Naive thymus-derived CD4-positive, alpha-beta T cell (primary cell): ENCODE measurements around the gene SERPINA6. TPM values are rescaled to one million over a fixed set of nuclear protein-coding genes. Genes with fewer than 3 reads are reported as not detected.
"Not testable (repeated sequence)": the region's sequence is repeated elsewhere in the genome, so short reads cannot be mapped to it uniquely, and the experiment has no call there.

Experiments used
- ATAC-seq: fragments of 150-1000 bp; cut with Tn5 transposase; 2 replicates; pipeline ENCODE4 v1.10.0; 2021; ENCODE audit warnings: mild to moderate bottlenecking, moderate library complexity
- CTCF ChIA-PET: fragments of 350-600 bp; sonication (Branson Sonifier 250); formaldehyde crosslinking; loops from one replicate; lab custom pipeline; 2021; ENCODE audit warnings: antibody characterized with exemption; lab: Charles Lee
- POLR2A ChIA-PET: fragments of 350-600 bp; sonication (Branson Sonifier 250); formaldehyde crosslinking; loops from one replicate; lab custom pipeline; 2021; ENCODE audit warnings: antibody characterized with exemption, inconsistent platforms; lab: Charles Lee
- DNase-seq, 9 donors: peaks; one replicate each; pipeline versions ENCODE4 v3.0.0 to v3.0.0-alpha.2; 2020 to 2022; ENCODE audit warnings: mixed read lengths in 1 of 9
- H3K27ac ChIP-seq: one replicate; pipeline ENCODE4 v1.7.0; 2013; ENCODE audit warnings: mild to moderate bottlenecking, low read depth, low read length, moderate library complexity
- H3K27me3 ChIP-seq, 2 donors: one replicate each; pipeline ENCODE4 v1.7.0; 2013; ENCODE audit warnings: low read length in 2 of 2, mild to moderate bottlenecking in 2 of 2, moderate library complexity in 2 of 2; ENCODE audit not compliant: control insufficient read depth in 2 of 2, insufficient read depth in 2 of 2
- H3K36me3 ChIP-seq, 3 experiments: 1 replicate in 2 of 3; 2 replicates in 1 of 3; pipeline ENCODE4 v1.7.0; 2013; ENCODE audit warnings: low read length in 3 of 3, mild to moderate bottlenecking in 3 of 3, moderate library complexity in 1 of 3; ENCODE audit not compliant: insufficient read depth in 3 of 3, control insufficient read depth in 2 of 3
- H3K4me1 ChIP-seq, 2 donors: one replicate each; pipeline ENCODE4 v1.7.0; 2013; ENCODE audit warnings: low read length in 2 of 2, mild to moderate bottlenecking in 2 of 2, moderate library complexity in 1 of 2; ENCODE audit not compliant: control insufficient read depth in 2 of 2, insufficient read depth in 2 of 2
- H3K4me3 ChIP-seq: 2 replicates; pipeline ENCODE4 v1.7.0; 2013; ENCODE audit warnings: mild to moderate bottlenecking, low read length
- H3K9me3 ChIP-seq, 3 experiments: 1 replicate in 2 of 3; 2 replicates in 1 of 3; pipeline ENCODE4 v1.7.0; 2013; ENCODE audit warnings: low read length in 3 of 3; ENCODE audit not compliant: control insufficient read depth in 2 of 3
- H3K27ac Mint-ChIP-seq, 9 donors: one replicate each; pipeline ENCODE4 v1.8.0; 2020 to 2022; ENCODE audit warnings: mixed read lengths in 9 of 9, mild to moderate bottlenecking in 8 of 9, moderate library complexity in 5 of 9, inconsistent platforms in 2 of 9
- H3K27me3 Mint-ChIP-seq, 5 donors: one replicate each; pipeline ENCODE4 v1.8.0; 2021 to 2022; ENCODE audit warnings: mixed read lengths in 5 of 5, mild to moderate bottlenecking in 1 of 5
- H3K36me3 Mint-ChIP-seq, 5 donors: one replicate each; pipeline ENCODE4 v1.8.0; 2020 to 2022; ENCODE audit warnings: mixed read lengths in 5 of 5, mild to moderate bottlenecking in 3 of 5, inconsistent platforms in 1 of 5
- H3K4me1 Mint-ChIP-seq, 7 donors: one replicate each; pipeline ENCODE4 v1.8.0; 2020 to 2022; ENCODE audit warnings: mixed read lengths in 7 of 7, mild to moderate bottlenecking in 3 of 7, inconsistent platforms in 1 of 7
- H3K4me3 Mint-ChIP-seq, 10 donors: one replicate each; pipeline ENCODE4 v1.8.0; 2020 to 2022; ENCODE audit warnings: mild to moderate bottlenecking in 10 of 10, mixed read lengths in 10 of 10, moderate library complexity in 6 of 10, inconsistent platforms in 2 of 10
- H3K9me3 Mint-ChIP-seq, 11 donors: one replicate each; pipeline ENCODE4 v1.8.0; 2020 to 2022; ENCODE audit warnings: mixed read lengths in 11 of 11, mild to moderate bottlenecking in 4 of 11, inconsistent platforms in 1 of 11, moderate library complexity in 1 of 11
- intact Hi-C, 2 donors: fragments of 100-400 bp; cut with micrococcal nuclease; formaldehyde crosslinking; loops; one replicate each; pipeline ENCODE4 v1.15.1; 2023
- polyA plus RNA-seq, 2 donors: library from polyadenylated mRNA; unstranded; fragments of 300-500 nt; fragmentation: Illumina TruSeq; gene quantifications; one replicate each; pipeline ENCODE4 v1.2.3, GENCODE V29; 2021
- total RNA-seq, 6 experiments: library from RNA in 5 of 6; stranded (reverse) in 5 of 6; gene quantifications; 1 replicate in 5 of 6; 2 replicates in 1 of 6; pipeline ENCODE4 v1.2.3 and lab custom pipeline; 2021 to 2026

SERPINA6 gene
- total and polyA plus RNA-seq, 7 experiments from 2014 or later: not detected

DNA sequence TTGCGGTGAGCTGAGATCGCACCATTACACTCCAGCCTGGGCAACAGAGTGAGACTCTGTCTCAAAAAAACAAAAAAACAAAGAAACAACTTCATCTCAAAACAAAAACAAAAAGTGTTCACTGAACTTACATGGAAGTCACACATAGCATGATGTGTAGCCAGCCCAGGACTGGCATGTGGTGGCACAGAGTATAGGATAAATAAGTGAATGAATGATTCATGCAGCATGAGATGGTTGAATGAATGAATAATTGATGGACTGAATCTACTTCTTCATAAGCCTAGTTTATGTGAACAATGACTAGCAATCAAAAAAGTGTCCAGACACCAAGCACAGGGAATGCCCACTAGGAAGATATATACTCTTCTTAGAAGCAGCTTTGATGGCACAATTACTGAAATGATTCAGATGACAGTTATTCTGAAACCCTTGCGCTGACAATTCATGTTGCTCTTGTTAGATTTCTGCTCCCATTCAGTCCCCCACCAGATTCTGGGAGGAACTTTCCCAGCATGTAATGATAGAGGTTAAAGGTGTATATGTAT lies 31.6 kb upstream of the SERPINA6 start:
- Mint-ChIP-seq H3K27me3 (peaks cover 25 to 59% (median 39%) of the 10 kb centered on the region in 5 donors), H3K27ac (no peak overlapping the region), H3K9me3 (peaks cover 0 to 21% (median 9%) of the 10 kb centered on the region in 11 donors), H3K4me3 (no peak overlapping the region), H3K4me1 (no peaks in the 10 kb centered on the region), H3K36me3 (peaks cover 0 to 6% (median 0%) of the 10 kb centered on the region in 5 donors)
- POLR2A ChIA-PET: no interaction called here
- ATAC-seq (no peak), DNase-seq (peak in 1 of 9 donors; percentile 3)
- H3K4me3 ChIP-seq: no peak overlapping the region
- no peaks in the 10 kb centered on the region for H3K27me3 ChIP-seq
- H3K4me1 ChIP-seq: no peaks in the 10 kb centered on the region
- CTCF ChIA-PET: no interaction called here
- no peaks in the 10 kb centered on the region for H3K36me3 ChIP-seq
- intact Hi-C loops: loop anchor here in 1 of 2 donors (2.0 kb wide), 1 partner anchor 58 kb away; no protein-coding TSS in a partner anchor
- H3K27ac ChIP-seq: no peak overlapping the region
- H3K9me3 ChIP-seq: no peaks in the 10 kb centered on the region

DNA sequence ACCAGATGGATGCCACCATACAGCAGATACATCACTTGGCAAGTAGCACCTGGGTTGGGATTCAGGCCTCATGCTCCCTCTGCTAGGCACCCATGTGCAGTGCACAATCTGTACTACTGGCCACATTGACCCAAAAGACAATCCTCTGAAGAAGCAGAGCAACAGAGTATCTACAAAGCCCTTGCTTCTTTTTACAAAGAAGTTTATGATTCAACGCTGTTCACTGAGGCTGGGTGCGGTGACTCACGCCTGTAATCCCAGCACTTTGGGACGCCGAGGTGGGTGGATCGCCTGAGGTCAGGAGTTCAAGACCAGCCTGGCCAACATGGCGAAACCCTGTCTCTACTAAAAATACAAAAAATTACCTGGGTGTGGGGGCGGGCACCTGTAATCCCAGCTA lies 31.1 kb upstream of the SERPINA6 start:
- ATAC-seq, H3K4me3 ChIP-seq, CTCF ChIA-PET, H3K27ac Mint-ChIP-seq, POLR2A ChIA-PET, H3K4me3 Mint-ChIP-seq, H3K4me1 ChIP-seq, H3K27me3 ChIP-seq, H3K9me3 ChIP-seq, H3K27ac ChIP-seq, H3K36me3 Mint-ChIP-seq, H3K36me3 ChIP-seq, H3K4me1 Mint-ChIP-seq: not testable (repeated sequence)
- H3K27me3 Mint-ChIP-seq: peaks cover 21 to 60% (median 44%) of the 10 kb centered on the region in 5 donors
- intact Hi-C loops: loop anchor here in 1 of 2 donors (2.0 kb wide), 1 partner anchor 59 kb away; no protein-coding TSS in a partner anchor
- peak in 1 of 9 donors; percentile 16 for DNase-seq
- peaks cover 0 to 21% (median 9%) of the 10 kb centered on the region in 11 donors for H3K9me3 Mint-ChIP-seq

GRCh38 chr14:94349276-94349675 lies 26.1 kb upstream of the SERPINA6 start:
- DNase-seq (no peak), ATAC-seq (no peak)
- Mint-ChIP-seq H3K27ac (no peak overlapping the region), H3K27me3 (peaks cover 0 to 38% (median 28%) of the 10 kb centered on the region in 5 donors), H3K9me3 (peaks cover 0 to 24% (median 8%) of the 10 kb centered on the region in 11 donors), H3K4me3 (no peak overlapping the region), H3K36me3 (peaks cover 0 to 4% (median 0%) of the 10 kb centered on the region in 5 donors), H3K4me1 (no peaks in the 10 kb centered on the region)
- Histone ChIP-seq H3K4me1 (peaks cover 0 to 5% of the 10 kb centered on the region in 2 donors), H3K27me3 (no peaks in the 10 kb centered on the region), H3K27ac (no peak overlapping the region), H3K36me3 (no peaks in the 10 kb centered on the region), H3K4me3 (no peak overlapping the region), H3K9me3 (no peaks in the 10 kb centered on the region)
- CTCF ChIA-PET: no interaction called here
- POLR2A ChIA-PET: no interaction called here
- intact Hi-C loops: no loop called here

GRCh38 chr14:94348836-94349235 lies 25.7 kb upstream of the SERPINA6 start:
- no peak overlapping the region for H3K27ac ChIP-seq
- no peaks in the 10 kb centered on the region for H3K27me3 ChIP-seq
- ATAC-seq: no peak
- Mint-ChIP-seq H3K27me3 (peaks cover 0 to 41% (median 31%) of the 10 kb centered on the region in 5 donors), H3K4me1 (no peaks in the 10 kb centered on the region), H3K4me3 (no peak overlapping the region), H3K9me3 (peaks cover 0 to 24% (median 8%) of the 10 kb centered on the region in 11 donors), H3K36me3 (peaks cover 0 to 4% (median 0%) of the 10 kb centered on the region in 5 donors), H3K27ac (no peak overlapping the region)
- ChIA-PET POLR2A (no interaction called here), CTCF (no interaction called here)
- intact Hi-C loops: no loop called here
- H3K36me3 ChIP-seq: no peaks in the 10 kb centered on the region
- H3K4me3 ChIP-seq: no peak overlapping the region
- no peaks in the 10 kb centered on the region for H3K9me3 ChIP-seq
- H3K4me1 ChIP-seq: peaks cover 0 to 5% of the 10 kb centered on the region in 2 donors
- DNase-seq: no peak

- intact Hi-C loops: no loop called here
- Histone ChIP-seq H3K36me3 (no peaks in the 10 kb centered on the region), H3K4me3 (no peak overlapping the region), H3K4me1 (peaks cover 0 to 5% of the 10 kb centered on the region in 2 donors), H3K9me3 (no peaks in the 10 kb centered on the region), H3K27ac (no peak overlapping the region), H3K27me3 (no peaks in the 10 kb centered on the region)
- ATAC-seq (no peak), DNase-seq (no peak)
- no peak overlapping the region for H3K4me3 Mint-ChIP-seq
- H3K27me3 Mint-ChIP-seq: peaks cover 0 to 45% (median 34%) of the 10 kb centered on the region in 5 donors
- H3K9me3 Mint-ChIP-seq: peaks cover 0 to 17% (median 5%) of the 10 kb centered on the region in 11 donors
- POLR2A ChIA-PET: no interaction called here
- peaks cover 0 to 4% (median 0%) of the 10 kb centered on the region in 5 donors for H3K36me3 Mint-ChIP-seq
- peak overlapping the region in 1 of 9 donors; percentile 60 for H3K27ac Mint-ChIP-seq
- peaks cover 0 to 3% (median 0%) of the 10 kb centered on the region in 7 donors for H3K4me1 Mint-ChIP-seq
- CTCF ChIA-PET: no interaction called here
These were observed 23.7 kb upstream of the SERPINA6 start for GRCh38 chr14:94346841-94347240.

DNA sequence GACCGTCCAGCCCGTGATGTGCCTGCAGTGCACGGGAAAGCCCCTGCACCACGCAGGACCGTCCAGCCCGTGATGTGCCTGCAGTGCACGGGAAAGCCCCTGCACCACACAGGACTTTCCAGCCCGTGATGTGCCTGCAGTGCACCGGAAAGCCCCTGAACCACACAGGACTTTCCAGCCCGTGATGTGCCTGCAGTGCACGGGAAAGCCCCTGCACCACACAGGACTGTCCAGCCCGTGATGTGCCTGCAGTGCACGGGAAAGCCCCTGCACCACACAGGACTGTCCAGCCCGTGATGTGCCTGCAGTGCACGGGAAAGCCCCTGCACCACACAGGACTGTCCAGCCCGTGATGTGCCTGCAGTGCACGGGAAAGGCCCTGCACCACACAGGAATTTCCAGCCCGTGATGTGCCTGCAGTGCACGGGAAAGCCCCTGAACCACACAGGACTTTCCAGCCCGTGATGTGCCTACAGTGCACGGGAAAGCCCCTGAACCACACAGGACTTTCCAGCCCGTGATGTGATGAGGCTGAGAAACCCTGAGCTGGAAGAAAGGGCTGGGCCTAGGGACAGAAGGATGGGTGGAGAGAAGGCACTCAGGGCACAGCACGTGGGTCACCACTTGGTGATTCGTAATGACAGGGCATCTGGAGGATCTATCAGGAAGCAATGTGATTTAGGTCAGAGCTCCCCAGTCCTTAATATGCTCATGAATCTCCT lies 23.1 kb upstream of the SERPINA6 start:
- H3K27me3 ChIP-seq, H3K27ac ChIP-seq, CTCF ChIA-PET, H3K36me3 ChIP-seq, H3K9me3 ChIP-seq, intact Hi-C loops, H3K4me3 ChIP-seq, H3K4me3 Mint-ChIP-seq, H3K36me3 Mint-ChIP-seq, H3K4me1 Mint-ChIP-seq, H3K4me1 ChIP-seq: not testable (repeated sequence)
- POLR2A ChIA-PET: interaction anchor here (0.6 kb wide), 1 partner anchor 459 kb away, joined by 3 read pairs; no protein-coding TSS in a partner anchor
- ATAC-seq (peak; percentile 75), DNase-seq (peak in 2 of 9 donors; percentile 22 to 37)
- H3K9me3 Mint-ChIP-seq: peaks cover 0 to 18% (median 0%) of the 10 kb centered on the region in 11 donors
- peak overlapping the region in 1 of 9 donors; percentile 60 for H3K27ac Mint-ChIP-seq
- H3K27me3 Mint-ChIP-seq: peaks cover 0 to 45% (median 34%) of the 10 kb centered on the region in 5 donors
